K562 (cell line): ENCODE results near the gene IGF2R. TPM values are rescaled to one million over a fixed set of nuclear protein-coding genes. Genes with fewer than 3 reads are reported as not detected.
A peak's percentile ranks its signal among the peaks of the same experiment; 100 is the strongest.

ENCODE experiments used
- ATAC-seq: fragments of 200-7000 bp; cut with Tn5 transposase; 3 replicates; pipeline ENCODE4 v1.9.1; 2020; ENCODE audit warnings: moderate library complexity
- BruUV-seq: library from RNA; stranded (reverse); fragments of 400-500 nt; replicated peaks from 2 replicates; lab custom pipeline; 2021; lab: Mats Ljungman, UMichigan
- CTCF ChIA-PET: fragments of 300-600 bp; formaldehyde crosslinking; extraction: SDS; loops from one replicate; lab custom pipeline; 2021; ENCODE audit warnings: low intra/inter-chr PET ratio; lab: Yijun Ruan, JAX
- POLR2A ChIA-PET: fragments of 300-600, 350-650 bp; sonication (Branson Sonifier 250); formaldehyde crosslinking; extraction: SDS; loops from one replicate; lab custom pipeline; 2021; ENCODE audit warnings: antibody characterized with exemption, inconsistent platforms; lab: Yijun Ruan, JAX
- DNase-seq, 4 experiments: peaks; one replicate each; pipeline versions ENCODE4 v3.0.0 to v3.0.0-alpha.2; 2011 to 2018; ENCODE audit warnings: low spot score in 3 of 4, mixed read lengths in 3 of 4; ENCODE audit errors: extremely low read depth in 1 of 4
- FAIRE-seq: peaks from 2 replicates; lab custom pipeline; 2011; peaks lifted over from hg19 to GRCh38; lab: Jason Lieb, UNC
- H2AFZ ChIP-seq: 2 replicates; pipeline ENCODE4 v1.6.0; 2011; ENCODE audit warnings: low read depth, low read length, control low read depth, inconsistent platforms
- H3K27ac ChIP-seq: fragments of 200-600 bp; 3 replicates; pipeline ENCODE4 v1.8.0; 2011; ENCODE audit warnings: low read depth, mild to moderate bottlenecking, control low read depth, inconsistent platforms, low read length, moderate library complexity, mixed read lengths; ENCODE audit errors: extremely low read depth
- H3K27me3 ChIP-seq, 2 experiments: fragments of 300-600 bp in 1 of 2; 2 replicates in 1 of 2; 3 replicates in 1 of 2; pipeline versions ENCODE4 v1.6.0 to v1.8.0; 2011; ENCODE audit warnings: inconsistent platforms in 2 of 2, low read length in 2 of 2, mild to moderate bottlenecking in 1 of 2, mixed read lengths in 1 of 2, moderate library complexity in 1 of 2; ENCODE audit not compliant: control insufficient read depth in 2 of 2, insufficient read depth in 2 of 2
- H3K36me3 ChIP-seq: fragments of 300-600 bp; 3 replicates; pipeline ENCODE4 v1.8.0; 2011; ENCODE audit warnings: mild to moderate bottlenecking, low read length, inconsistent platforms; ENCODE audit not compliant: control insufficient read depth, insufficient read depth
- H3K4me1 ChIP-seq, 2 experiments: fragments of 200-600 bp in 1 of 2; replicated peaks in 1 of 2; 2 replicates in 1 of 2; 3 replicates in 1 of 2; pipeline versions ENCODE4 v1.5.1 to v1.8.0; 2011; ENCODE audit warnings: inconsistent platforms in 2 of 2, low read length in 2 of 2, mild to moderate bottlenecking in 1 of 2, mixed read lengths in 1 of 2, moderate library complexity in 1 of 2; ENCODE audit not compliant: control insufficient read depth in 2 of 2, insufficient read depth in 2 of 2
- H3K4me2 ChIP-seq: 2 replicates; pipeline ENCODE4 v1.6.1; 2011; ENCODE audit warnings: low read length, control low read depth, inconsistent platforms, mixed read lengths; ENCODE audit not compliant: insufficient read depth
- H3K4me3 ChIP-seq: fragments of 200-600 bp; sonication (generic), shearing (Covaris generic); 2 replicates; pipeline ENCODE4 v1.5.1; 2016; ENCODE audit warnings: control low read depth, inconsistent platforms
- H3K79me2 ChIP-seq: fragments of 200-600 bp; 3 replicates; pipeline ENCODE4 v1.8.0; 2011; ENCODE audit warnings: low read length, inconsistent platforms; ENCODE audit not compliant: control insufficient read depth, insufficient read depth
- H3K9ac ChIP-seq, 2 experiments: 2 replicates each; pipeline versions ENCODE4 v1.6.0 to v1.6.1; 2011; ENCODE audit warnings: low read depth in 2 of 2, low read length in 2 of 2, control low read depth in 1 of 2, inconsistent platforms in 1 of 2, mild to moderate bottlenecking in 1 of 2, mixed read lengths in 1 of 2; ENCODE audit not compliant: insufficient read depth in 1 of 2
- H3K9me1 ChIP-seq: one replicate; pipeline ENCODE4 v1.6.0; 2011; ENCODE audit warnings: inconsistent platforms, mild to moderate bottlenecking, low read length, moderate library complexity; ENCODE audit not compliant: control insufficient read depth, insufficient read depth
- H3K9me3 ChIP-seq: replicated peaks from 2 replicates; pipeline ENCODE4 v1.5.1; 2011; ENCODE audit warnings: low read depth, low read length, inconsistent platforms; ENCODE audit not compliant: control insufficient read depth, insufficient read depth
- H4K20me1 ChIP-seq: replicated peaks from 2 replicates; pipeline ENCODE4 v1.6.1; 2011; ENCODE audit warnings: low read length, inconsistent platforms, mixed read lengths; ENCODE audit not compliant: control insufficient read depth, insufficient read depth
- CEBPB ChIP-seq: fragments of 450-650 bp; IDR thresholded peaks from 2 replicates; pipeline ENCODE4 v1.6.1; 2016; ENCODE audit warnings: missing genetic modification characterization, missing compliant biosample characterization
- CLOCK ChIP-seq: fragments of 250-450 bp; sonication (Bioruptor Pico); IDR thresholded peaks from 2 replicates; pipeline ENCODE4 v1.4.0; 2020; ENCODE audit warnings: mild to moderate bottlenecking, moderate library complexity, borderline replicate concordance
- E2F1 ChIP-seq: sonication (generic); formaldehyde crosslinking; IDR thresholded peaks from 2 replicates; pipeline ENCODE4 v1.8.1; 2023; ENCODE audit warnings: mild to moderate bottlenecking, missing genetic modification reagents, moderate library complexity
- ELF1 ChIP-seq: fragments of 200-800 bp; sonication (Bioruptor generic); IDR thresholded peaks from 2 replicates; pipeline ENCODE4 v1.6.1; 2016; ENCODE audit warnings: missing genetic modification characterization, missing compliant biosample characterization
- LEF1 ChIP-seq: fragments of 450-650 bp; IDR thresholded peaks from 2 replicates; pipeline ENCODE4 v1.6.1; 2016; ENCODE audit warnings: mild to moderate bottlenecking
- MECOM ChIP-seq: fragments of 250-450 bp; sonication (Bioruptor Pico); IDR thresholded peaks from 2 replicates; pipeline ENCODE4 v1.8.0; 2022; ENCODE audit warnings: inconsistent platforms
- NCOA2 ChIP-seq, 2 experiments: fragments of 450-650 bp; IDR thresholded peaks; 2 replicates each; pipeline ENCODE4 v1.6.1; 2018; ENCODE audit warnings: mild to moderate bottlenecking in 2 of 2, moderate library complexity in 1 of 2; ENCODE audit not compliant: partially characterized antibody in 2 of 2
- POLR2AphosphoS5 ChIP-seq: IDR thresholded peaks from 2 replicates; pipeline ENCODE4 v1.6.1; 2011; ENCODE audit warnings: mild to moderate bottlenecking, low read depth, low read length, moderate library complexity; ENCODE audit not compliant: control insufficient read depth, insufficient read depth
- RB1 ChIP-seq: fragments of 450-650 bp; IDR thresholded peaks from 2 replicates; pipeline ENCODE4 v1.6.1; 2017; ENCODE audit warnings: low read depth, mild to moderate bottlenecking
- RFX7 ChIP-seq: fragments of 250-450 bp; sonication (Bioruptor Pico); IDR thresholded peaks from 2 replicates; pipeline ENCODE4 v1.5.1; 2021; ENCODE audit warnings: mild to moderate bottlenecking
- SOX6 ChIP-seq: fragments of 450-650 bp; IDR thresholded peaks from 2 replicates; pipeline ENCODE4 v1.6.1; 2014; ENCODE audit warnings: mild to moderate bottlenecking
- SPI1 ChIP-seq: IDR thresholded peaks from 2 replicates; pipeline ENCODE4 v1.6.1; 2011; ENCODE audit warnings: low read depth, low read length, control low read depth, borderline replicate concordance
- ZFP1 ChIP-seq: fragments of 450-650 bp; formaldehyde crosslinking; IDR thresholded peaks from 2 replicates; pipeline ENCODE4 v1.4.0; 2020; ENCODE audit warnings: mild to moderate bottlenecking, mixed read lengths
- ZKSCAN3 ChIP-seq: fragments of 250-450 bp; sonication (Bioruptor Pico); IDR thresholded peaks from 2 replicates; pipeline ENCODE4 v1.4.0; 2020
- ZNF354B ChIP-seq: fragments of 250-450 bp; sonication (Bioruptor Pico); IDR thresholded peaks from 2 replicates; pipeline ENCODE4 v1.4.0; 2020
- ZNF444 ChIP-seq: fragments of 250-450 bp; sonication (Bioruptor Pico); IDR thresholded peaks from 2 replicates; pipeline ENCODE4 v1.4.0; 2020; ENCODE audit warnings: mild to moderate bottlenecking, moderate library complexity
- WGBS: fragments of 100-300 bp; shearing (Covaris generic); methylation state at CpG from one replicate; pipeline ENCODE4 v1.1.6; 2016; ENCODE audit warnings: low coverage, mixed read lengths; ENCODE audit not compliant: insufficient coverage; ENCODE audit errors: missing lambda C conversion rate; 5-methylcytosine and 5-hydroxymethylcytosine counted together
- in situ Hi-C: fragments of 300-500 bp; cut with MboI; formaldehyde crosslinking; loops from 4 replicates; pipeline ENCODE4 v1.15.0; 2018; ENCODE audit warnings: inconsistent platforms, mixed read lengths
- intact Hi-C: fragments of 100-400 bp; cut with micrococcal nuclease; formaldehyde crosslinking; loops from 2 replicates; pipeline ENCODE4 v1.14.2; 2022
- polyA plus RNA-seq, 8 experiments: library from polyadenylated mRNA; depleted of rRNA in 4 of 8; stranded (reverse) in 5 of 8; unstranded in 3 of 8; fragments of >200 nt; fragmentation: Nextera tagmentation in 2 of 8; fragmentation: Illumina TruSeq in 1 of 8; extraction: Ambion mirVana in 2 of 8; extraction: Trizol in 1 of 8; gene quantifications; 2 replicates each; pipeline versions ENCODE4 v1.2.1 to v1.2.3, GENCODE V29; 2011 to 2014; ENCODE audit warnings: inconsistent platforms in 1 of 8, missing spikeins in 1 of 8
- total RNA-seq, 7 experiments: library from RNA; depleted of rRNA in 6 of 7; stranded (reverse); fragments of >200 nt in 6 of 7; fragmentation: Illumina TruSeq in 2 of 7; extraction: Trizol in 2 of 7; gene quantifications; 2 replicates each; pipeline versions ENCODE4 v1.2.1 to v1.2.3, GENCODE V29; 2011 to 2021; ENCODE audit warnings: low replicate concordance in 1 of 7
- TF ChIP-seq, protein P1 (sequence below): fragments of 250-450 bp; sonication (Bioruptor Pico); IDR thresholded peaks from 2 replicates; pipeline ENCODE4 v1.8.0; 2021; ENCODE audit warnings: borderline replicate concordance, mild to moderate bottlenecking, moderate library complexity; ENCODE audit not compliant: poor library complexity, severe bottlenecking

Gene IGF2R
- total and polyA plus RNA-seq, 9 of the 15 experiments (the other 6 are each of a cell fraction or from before 2014, with no cell fraction given) = 3.5 to 92.3 (median 34.5) TPM

DNA sequence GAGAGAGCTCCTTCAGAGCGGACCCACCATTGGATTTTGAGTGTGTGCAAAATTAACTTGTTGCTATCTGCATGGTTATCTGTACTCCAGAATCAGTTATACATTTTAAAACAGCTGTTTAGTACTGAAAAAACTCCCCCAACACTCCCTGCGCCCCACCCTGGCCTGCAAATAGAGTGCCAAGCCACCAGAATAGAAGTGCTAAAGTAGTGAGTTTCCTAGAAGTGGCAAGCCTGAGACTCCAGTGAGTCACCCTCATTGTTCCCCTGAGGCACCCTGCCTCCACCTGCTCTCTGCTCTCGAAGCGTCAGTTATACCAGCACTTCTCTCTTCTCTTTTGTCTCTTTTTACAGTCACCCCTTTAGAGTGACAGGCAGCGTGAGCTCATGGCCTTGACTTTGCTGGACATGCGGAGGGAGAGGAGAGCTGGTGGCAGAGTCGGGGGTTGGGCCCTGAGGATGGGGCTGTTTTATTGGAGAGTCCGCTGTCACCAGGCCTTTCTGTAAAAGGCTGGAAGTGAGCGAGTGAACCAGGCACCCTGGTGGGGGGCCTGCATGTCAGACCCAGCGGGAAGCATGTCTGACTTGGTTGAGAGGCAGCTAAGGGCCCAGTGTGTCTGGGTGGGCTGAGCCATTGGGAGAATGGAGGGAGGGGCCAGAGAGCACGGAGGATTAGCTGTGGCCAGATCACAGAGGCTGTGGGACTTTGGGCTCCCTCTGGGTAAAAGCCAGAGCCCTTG is 10.4 kb downstream of the IGF2R start:
- H3K36me3 ChIP-seq = peaks cover 11% of the 10 kb centered on the region
- H3K27ac ChIP-seq = peak overlapping the region; percentile 59; the same call in 2 of the 3 replicates
- 28% methylated on average over 11 of the region's 11 CpGs for WGBS
- intact Hi-C loops (loop anchor here (10.0 kb wide), 1 partner anchor 255 kb away; the partner anchor contains the start of gene WTAP), in situ Hi-C loops (no loop called here)
- no peak overlapping the region for H2AFZ ChIP-seq
- no TSS peak for BruUV-seq
- DNase-seq (peak in 2 of 4 experiments; percentile 65 to 78), ATAC-seq (peak; percentile 16), FAIRE-seq (peak; percentile 6)
- peaks cover 68% of the 10 kb centered on the region for H4K20me1 ChIP-seq
- peaks cover 65 to 80% of the 10 kb centered on the region in 2 experiments for H3K4me1 ChIP-seq
- POLR2A ChIA-PET = interaction anchor here (0.7 to 8.1 kb wide), 7 partner anchors 7 to 249 kb away, joined by 3 to 84 read pairs (median 4); no protein-coding TSS in a partner anchor
- H3K9me1 ChIP-seq = peaks cover 17% of the 10 kb centered on the region
- H3K79me2 ChIP-seq = peaks cover 98% of the 10 kb centered on the region
- peak overlapping the region; percentile 74 for H3K4me2 ChIP-seq
- H3K27me3 ChIP-seq = no peaks in the 10 kb centered on the region
- CTCF ChIA-PET = no interaction called here
- H3K9ac ChIP-seq = peak overlapping the region; percentile 37 to 85
- H3K4me3 ChIP-seq = no peak overlapping the region
- no peaks in the 10 kb centered on the region for H3K9me3 ChIP-seq
- no peak for TF ChIP-seq RB1
- no peak for TF ChIP-seq ZKSCAN3 (CRISPR knock-in tag)
- no peak for TF ChIP-seq ELF1 (tag)
- 0 out of 2 replicates have a peak, but pooled peaks have one; percentile 25 for TF ChIP-seq SPI1
- no peak for TF ChIP-seq CEBPB (tag)
- TF ChIP-seq MECOM (CRISPR knock-in tag) = no peak
- no peak for TF ChIP-seq NCOA2 (IDR thresholded peaks at IDR 0.05; ENCODE audit: partially characterized antibody in 2 of 2)
- TF ChIP-seq, protein P1, sequence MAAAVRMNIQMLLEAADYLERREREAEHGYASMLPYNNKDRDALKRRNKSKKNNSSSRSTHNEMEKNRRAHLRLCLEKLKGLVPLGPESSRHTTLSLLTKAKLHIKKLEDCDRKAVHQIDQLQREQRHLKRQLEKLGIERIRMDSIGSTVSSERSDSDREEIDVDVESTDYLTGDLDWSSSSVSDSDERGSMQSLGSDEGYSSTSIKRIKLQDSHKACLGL (CRISPR knock-in tag) = no peak
- TF ChIP-seq CLOCK (CRISPR knock-in tag) = no peak
- TF ChIP-seq RFX7 (CRISPR knock-in tag) = no peak
- no peak for TF ChIP-seq POLR2AphosphoS5
- TF ChIP-seq ZFP1 = no peak
- no peak for TF ChIP-seq ZNF354B
- no peak for TF ChIP-seq ZNF444 (CRISPR knock-in tag)
- TF ChIP-seq LEF1 = no peak
- TF ChIP-seq SOX6 = peak; percentile 76; the same call in 1 of the 2 replicates
- TF ChIP-seq E2F1 = no peak
